IPS DF 19.7 (cell line): ENCODE data around the gene MYBPC3.

ENCODE experiments used
- DNase-seq: peaks from one replicate; pipeline ENCODE4 v3.0.0-alpha.2; 2013; ENCODE audit warnings: low read depth, low spot score

Gene MYBPC3

DNA sequence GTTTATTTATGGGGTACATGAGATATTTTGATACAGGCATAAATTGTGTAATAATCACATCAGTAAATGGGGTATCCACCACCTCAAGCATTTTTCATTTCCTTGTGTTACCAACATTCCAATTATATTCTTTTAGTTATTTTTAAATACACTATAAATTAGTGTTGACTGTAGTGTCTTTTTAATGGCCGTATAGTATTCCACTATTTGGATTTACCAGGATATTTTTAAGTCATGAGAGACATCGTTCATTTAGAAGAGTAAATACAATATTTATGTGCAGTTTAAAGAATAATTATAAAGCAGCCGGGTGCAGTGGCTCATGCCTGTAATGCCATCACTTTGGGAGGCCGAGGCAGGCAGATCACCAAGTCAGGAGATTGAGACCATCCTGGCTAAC lies 32.0 kb upstream of the MYBPC3 start:
- DNase-seq = no peak

DNA sequence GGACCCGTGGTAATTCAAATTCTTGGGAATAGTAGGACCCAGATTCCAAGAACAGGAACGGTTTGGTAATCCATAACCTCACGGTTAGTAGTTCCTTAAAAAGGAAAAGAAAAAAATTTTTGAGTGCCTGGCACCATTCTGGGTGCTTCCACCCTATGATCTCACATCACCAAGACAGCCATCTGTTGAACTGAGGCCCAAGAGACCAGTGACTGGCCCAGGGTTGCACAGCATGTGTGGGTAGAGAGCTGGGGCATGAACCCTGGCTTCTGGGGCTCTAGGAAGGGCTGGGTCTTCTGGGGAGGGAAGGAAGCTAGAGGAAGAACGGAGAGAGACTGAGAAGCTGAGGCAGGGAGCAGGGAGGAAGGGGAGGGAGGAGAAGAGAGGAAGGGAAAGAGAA lies 30.6 kb upstream of the MYBPC3 start:
- DNase-seq = no peak

GRCh38 chr11:47380078-47380477 lies 27.6 kb upstream of the MYBPC3 start:
- DNase-seq = no peak

DNA sequence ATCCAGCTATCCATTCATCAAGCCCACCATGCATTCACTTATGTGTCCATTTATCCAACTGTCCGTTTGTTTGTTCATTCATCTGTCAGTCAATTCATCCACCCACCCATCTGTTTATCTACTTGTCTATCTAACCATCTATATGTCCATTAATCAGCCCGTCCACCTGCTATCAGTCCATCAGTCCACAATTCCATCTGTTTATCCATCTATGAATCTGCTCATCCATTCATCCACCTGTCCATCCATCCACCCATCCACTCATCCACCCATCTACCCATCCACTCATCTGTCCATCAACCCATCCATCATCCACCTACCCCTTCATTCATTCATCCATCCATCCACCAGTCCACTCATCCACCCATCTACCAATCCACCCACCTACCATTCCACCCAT lies 26.8 kb upstream of the MYBPC3 start:
- no peak for DNase-seq

DNA sequence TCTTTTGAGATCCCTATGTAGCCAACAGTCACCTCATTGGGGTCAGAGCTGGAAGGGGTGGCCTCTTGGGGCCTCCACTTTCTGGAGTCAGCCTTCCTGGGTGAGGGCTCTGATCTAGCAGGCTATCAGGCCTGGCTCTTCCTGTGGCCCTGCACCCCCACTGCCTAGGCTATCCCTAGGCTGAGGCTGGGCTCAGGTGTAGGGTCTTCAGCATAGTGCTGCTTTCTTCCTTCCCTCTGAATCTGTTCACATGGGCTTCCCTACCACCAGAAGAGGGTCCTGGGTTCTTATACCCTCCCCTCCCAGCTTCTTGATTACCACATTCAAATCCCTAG lies 26.3 kb upstream of the MYBPC3 start:
- DNase-seq = no peak

- DNase-seq = no peak
Measured at GRCh38 chr11:47378010-47378835, 25.7 kb upstream of the MYBPC3 start, which contains the start of gene SPI1. Gene SPI1 (minus strand): TSS chr11:47378547. CDS start chr11:47378353, 194 bp downstream.

DNA sequence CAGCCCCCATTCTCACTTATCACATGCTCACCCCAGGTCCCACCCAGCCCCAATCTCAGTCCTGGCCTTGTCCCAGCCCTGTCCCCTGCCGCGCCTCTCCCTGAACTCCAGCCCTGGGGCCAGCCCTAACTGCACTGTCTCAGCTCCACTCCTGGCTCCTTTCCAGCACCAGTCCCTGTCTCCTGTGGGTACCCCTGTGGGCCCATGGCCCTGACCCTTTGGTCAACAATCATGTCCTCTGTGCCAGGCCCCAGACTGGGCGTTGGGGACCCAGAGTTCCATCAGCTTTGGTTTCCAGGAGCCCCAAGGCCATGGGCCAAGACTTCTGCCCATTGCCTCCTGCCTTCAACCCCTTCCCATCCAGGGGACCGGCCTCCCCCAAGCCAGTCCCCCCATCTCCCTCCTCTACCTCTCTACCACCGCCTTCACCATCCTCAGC lies 25.1 kb upstream of the MYBPC3 start:
- DNase-seq = no peak

DNA sequence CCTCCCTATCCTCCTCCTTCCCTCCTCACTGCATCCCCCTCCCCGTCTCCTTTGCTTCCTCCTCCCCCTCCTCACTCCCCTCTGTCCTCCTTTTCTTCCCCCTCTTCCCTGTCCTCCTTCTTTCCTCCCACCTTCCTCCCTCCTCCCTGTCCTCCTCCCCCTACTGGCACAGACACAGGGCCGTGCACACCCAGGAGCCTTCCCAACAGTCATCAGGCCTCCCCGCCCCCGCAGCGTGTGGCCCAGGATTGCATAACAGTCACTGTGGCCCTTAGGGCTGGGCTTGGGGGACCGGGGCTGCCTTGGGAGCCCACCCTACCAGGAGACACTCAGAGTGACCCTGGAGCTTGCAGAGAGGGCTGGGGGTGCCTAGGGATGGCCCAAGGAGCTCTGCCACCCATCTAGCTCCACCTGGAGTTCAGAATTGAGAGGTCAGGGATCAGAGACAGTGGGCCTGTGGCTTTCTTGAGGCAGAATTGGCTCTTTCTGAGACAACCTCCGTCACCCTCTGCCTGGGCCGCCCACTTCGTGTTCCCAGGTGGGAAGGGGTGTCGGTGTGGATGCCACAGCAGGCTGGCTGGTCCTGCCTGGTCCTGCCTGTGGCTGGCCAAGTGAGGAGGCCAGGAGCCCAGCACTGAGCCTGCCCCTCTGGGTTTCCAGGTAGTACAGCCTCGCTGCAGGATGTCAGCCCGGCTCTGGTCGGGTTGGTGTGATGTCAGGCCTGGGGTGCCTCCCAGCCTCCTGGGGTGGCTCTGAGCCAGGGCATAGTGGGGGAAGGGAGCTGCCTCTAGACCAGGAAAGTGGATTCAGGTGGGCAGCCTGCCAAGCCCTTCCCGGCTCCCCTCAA lies 24.2 kb upstream of the MYBPC3 start:
- DNase-seq = no peak

DNA sequence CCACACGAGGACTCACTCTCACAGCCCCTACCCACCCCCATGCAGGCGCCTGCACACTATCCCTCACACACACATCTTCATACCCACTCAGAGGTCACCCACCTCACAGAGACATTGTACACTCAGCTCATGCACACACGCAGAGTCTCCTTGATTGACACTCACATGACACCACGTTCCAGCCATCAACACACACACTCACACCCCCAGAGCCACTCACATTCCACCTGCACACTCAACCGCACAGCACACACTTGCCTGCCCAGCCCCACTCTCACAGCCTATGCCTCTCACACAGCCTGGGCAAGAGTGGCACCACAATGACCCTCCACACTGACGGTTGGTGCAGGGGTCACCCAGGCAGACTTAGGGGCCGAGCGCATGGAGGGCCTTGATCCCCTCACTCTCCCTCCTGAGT lies 23.6 kb upstream of the MYBPC3 start:
- no peak for DNase-seq

DNA sequence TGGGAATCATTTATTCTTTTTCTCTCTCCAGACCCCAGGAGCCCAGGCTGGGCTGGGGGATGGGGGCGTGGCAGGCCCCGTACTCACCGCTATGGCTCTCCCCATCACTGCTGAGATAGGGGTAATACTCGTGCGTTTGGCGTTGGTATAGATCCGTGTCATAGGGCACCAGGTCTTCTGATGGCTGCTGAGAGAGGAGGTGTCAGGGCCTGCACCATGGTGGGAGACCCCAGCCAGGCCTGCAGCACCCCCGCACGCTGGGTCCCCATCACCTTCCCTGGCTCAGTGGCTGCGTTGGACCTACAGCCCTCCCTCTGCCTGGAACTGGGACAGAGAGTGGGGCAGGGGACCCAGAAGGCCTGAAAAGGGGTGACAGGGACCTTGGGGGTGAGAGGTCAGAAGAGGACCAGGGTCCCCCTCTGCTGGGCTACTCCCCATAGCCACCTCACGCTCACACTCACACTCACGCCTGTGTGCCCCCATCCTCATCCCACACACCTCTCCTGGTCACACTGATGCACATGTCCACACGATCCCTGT lies 23.1 kb upstream of the MYBPC3 start:
- no peak for DNase-seq

- DNase-seq = no peak
Measured at GRCh38 chr11:47375020-47375419, 22.5 kb upstream of the MYBPC3 start.

- no peak for DNase-seq
Measured at GRCh38 chr11:47374720-47375019, 22.2 kb upstream of the MYBPC3 start.

DNA sequence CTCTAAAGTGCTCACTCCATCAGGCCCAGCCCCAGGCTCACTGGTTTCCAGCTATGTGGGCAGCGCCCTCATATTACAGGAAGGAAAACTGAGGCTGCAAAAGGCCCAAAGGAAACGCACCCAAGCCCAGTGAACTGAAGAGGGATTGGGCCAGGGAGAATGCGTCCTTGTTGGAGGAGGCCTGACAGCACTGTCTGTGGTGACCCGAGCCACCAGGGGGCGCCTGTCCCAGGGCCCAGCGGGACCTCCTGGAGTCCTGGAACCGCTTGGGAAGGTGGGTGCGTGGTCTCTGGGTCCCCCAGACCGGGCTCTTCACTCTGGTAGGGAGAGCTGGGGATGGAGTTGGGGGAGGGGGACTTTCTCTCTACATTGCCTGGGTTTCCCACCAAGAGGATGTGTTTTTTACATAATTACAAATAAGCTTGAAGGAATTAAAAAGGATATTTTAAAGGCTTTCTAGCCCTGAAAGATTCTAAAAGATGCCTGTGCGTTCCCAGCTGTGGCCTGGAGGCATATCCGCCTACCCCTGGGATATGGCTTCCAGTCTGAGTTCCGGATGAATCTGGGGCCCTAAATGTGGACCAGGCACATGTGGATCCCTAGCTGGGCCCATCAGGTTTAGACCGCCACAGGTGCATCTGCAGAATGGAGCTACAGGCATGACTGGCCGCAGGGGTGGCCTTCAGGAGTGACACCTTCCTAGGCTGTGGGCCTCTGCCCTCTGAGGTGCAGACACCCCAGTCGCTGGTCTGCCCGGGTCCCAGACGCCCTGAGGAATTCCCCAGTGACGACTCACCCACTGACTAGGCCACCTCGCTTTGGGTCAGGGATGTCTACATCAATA lies 21.6 kb upstream of the MYBPC3 start:
- peak; percentile 40 for DNase-seq

GRCh38 chr11:47372422-47372821 lies 19.9 kb upstream of the MYBPC3 start:
- DNase-seq = no peak

DNA sequence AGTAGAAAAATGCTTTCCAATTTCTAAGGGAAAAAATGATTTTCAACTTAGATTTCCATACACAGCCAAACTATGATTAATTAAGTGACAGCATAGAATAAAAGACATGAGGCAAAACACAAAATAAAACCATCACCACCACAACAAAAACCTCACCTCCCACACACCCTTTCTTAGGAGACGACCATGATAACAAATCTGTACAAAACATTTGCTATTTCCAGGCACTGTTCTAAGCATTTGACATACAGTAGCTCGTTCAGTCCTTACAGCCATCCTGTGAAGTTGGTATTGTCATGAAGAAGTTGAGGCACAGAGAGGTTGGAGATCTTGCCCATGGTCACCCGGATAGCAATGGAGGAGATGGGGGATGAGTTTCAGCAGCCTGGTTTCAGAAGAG lies 17.2 kb upstream of the MYBPC3 start:
- DNase-seq = no peak

DNA sequence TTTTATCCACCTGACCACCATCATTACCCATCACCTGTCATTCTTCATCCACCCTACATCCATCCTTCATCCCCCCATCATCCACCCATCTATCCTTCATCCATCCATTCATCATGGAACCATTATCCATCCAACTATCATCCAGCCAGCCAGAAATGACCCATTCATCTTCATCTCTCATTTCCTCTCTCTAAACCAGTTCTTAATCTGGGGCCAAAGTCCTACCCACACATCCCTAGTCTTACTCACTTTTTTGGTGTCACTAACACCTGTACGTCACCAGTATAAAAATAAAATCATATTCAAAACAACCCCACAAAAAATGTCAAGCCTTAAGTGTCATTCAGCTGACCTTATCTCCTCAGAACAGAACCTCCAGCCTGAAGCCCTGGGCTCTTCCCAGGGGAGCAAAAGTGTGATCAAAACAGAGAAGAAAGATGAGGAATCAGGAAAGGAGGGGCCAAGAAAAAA lies 13.6 kb upstream of the MYBPC3 start:
- DNase-seq = no peak

DNA sequence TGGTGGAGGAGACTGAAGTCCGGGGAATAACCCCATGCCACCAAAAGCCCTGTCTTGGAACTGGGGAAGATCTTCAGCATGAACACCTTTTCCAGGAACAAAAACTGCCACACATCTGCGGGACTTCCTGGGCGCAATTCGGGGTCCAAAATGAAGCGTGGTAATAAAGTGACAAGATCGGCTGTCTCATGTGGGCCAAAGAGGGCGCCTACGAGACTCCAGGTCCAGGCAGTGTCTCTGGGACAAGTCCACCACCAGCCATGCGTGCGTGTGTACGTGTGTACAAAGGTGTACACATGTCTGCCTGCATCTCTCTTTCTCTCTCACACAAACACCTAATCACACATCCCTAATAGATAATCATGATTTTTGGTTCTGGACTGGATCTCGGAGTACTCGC lies 8.9 kb upstream of the MYBPC3 start:
- DNase-seq = no peak

GRCh38 chr11:47360341-47360740 lies 7.8 kb upstream of the MYBPC3 start:
- DNase-seq = no peak

DNA sequence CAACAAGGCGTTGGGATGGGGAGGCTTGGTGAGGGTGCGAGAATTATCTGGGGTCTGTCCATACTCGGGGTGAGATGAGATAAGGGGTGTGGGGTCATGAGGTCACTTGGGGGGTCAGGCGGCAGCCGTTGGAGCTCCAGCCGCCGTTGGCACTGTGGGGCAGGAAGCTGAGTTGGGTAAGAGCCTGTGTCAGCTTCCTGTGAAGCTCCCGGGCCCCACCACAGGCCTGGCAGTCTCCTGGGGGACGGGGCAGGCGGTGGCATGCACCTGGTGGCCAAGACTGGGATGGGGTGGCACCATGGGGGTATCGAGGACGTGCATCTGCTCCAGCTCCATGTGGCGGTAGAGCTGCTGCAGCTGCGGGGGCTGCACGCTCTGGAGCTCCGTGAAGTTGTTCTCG lies 7.1 kb upstream of the MYBPC3 start:
- DNase-seq = no peak

DNA sequence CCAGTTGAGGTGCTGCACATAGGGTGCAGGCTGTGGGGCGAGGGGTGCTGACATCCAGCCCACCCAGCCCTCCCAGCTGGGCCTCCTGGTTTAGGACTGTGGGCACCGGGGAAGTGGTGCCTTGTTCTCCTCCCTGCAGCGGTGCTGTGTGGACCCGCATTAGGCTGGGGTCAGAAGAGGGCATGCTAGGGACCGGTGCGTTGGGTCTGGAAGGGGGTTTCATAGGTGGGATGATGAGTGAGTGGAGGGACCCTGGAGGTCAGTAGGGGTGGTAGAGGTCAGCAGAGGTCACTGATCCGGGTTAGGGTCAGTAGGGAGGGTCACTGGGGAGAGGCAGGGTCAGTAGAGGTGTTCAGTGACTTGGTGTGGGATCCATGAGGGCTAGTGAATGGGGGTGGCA lies 6.7 kb upstream of the MYBPC3 start:
- no peak for DNase-seq

GRCh38 chr11:47358731-47359051 lies 6.2 kb upstream of the MYBPC3 start:
- no peak for DNase-seq
